ENCODE results near the gene LCOR. TPM values are rescaled to one million over a fixed set of nuclear protein-coding genes. Genes with fewer than 3 reads are reported as not detected.

LCOR gene
- total and polyA plus RNA-seq, 9 of the 15 experiments (the other 6 are each of a cell fraction or from before 2014, with no cell fraction given): 3.6 to 25.2 (median 14.4) TPM

DNA sequence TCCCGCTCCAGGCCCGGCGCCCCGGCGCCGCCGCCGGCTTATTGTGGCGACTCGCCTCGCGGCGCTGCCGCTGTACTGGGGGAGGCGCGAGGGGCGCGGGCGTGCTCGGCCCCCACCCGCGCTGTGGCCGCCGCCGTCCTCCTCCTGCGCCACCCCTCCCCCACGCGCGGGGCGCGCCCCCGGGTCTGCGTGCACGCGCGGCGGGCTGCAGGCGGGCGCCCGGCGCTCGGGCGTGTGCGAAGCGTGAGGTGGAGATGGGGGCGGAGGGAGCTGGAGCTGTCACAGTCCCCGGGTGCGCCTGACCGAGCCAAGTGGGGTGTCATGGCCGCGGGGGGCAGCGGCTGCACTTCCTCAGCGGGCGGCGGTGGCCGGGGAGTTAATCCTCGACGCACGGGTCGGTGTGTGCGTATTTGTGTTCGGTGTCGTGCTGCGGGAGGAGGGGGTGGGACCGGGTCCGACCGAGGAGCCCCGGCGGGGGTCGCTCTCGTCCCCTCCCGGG lies 672 bp downstream of the LCOR start (continued):
- TF ChIP-seq CUX1 (CRISPR knock-in tag; IDR thresholded peaks at IDR 0.05): no peak; the same call in 1 of the 2 replicates
- no peak for TF ChIP-seq TOE1 (IDR thresholded peaks at IDR 0.05; ENCODE audit: borderline replicate concordance)
- TF ChIP-seq TOE1 (CRISPR knock-in tag; IDR thresholded peaks at IDR 0.05; ENCODE audit: borderline replicate concordance, low read depth): no peak
- TF ChIP-seq ZBTB17 (CRISPR knock-in tag; IDR thresholded peaks at IDR 0.05): no peak
- TF ChIP-seq ILF3 (IDR thresholded peaks at IDR 0.05; ENCODE audit: borderline replicate concordance): no peak
- TF ChIP-seq ZC3H11A (IDR thresholded peaks at IDR 0.05; ENCODE audit: low read depth, low read length): no peak
- TF ChIP-seq KLF10 (CRISPR knock-in tag; IDR thresholded peaks at IDR 0.05): no peak
- no peak; the same call in 1 of the 2 replicates for TF ChIP-seq GABPA (tag; conservative IDR thresholded peaks at IDR 0.05; ENCODE audit: low read depth)
- TF ChIP-seq ZNF583 (CRISPR knock-in tag; IDR thresholded peaks at IDR 0.05): no peak
- no peak for TF ChIP-seq ZNF347 (CRISPR knock-in tag; IDR thresholded peaks at IDR 0.05; ENCODE audit: low read depth)
- TF ChIP-seq SMARCB1 (IDR thresholded peaks at IDR 0.05; ENCODE audit: insufficient read length, low read depth): no peak
- no peak for TF ChIP-seq HDGF (IDR thresholded peaks at IDR 0.05)
- TF ChIP-seq, protein P1, sequence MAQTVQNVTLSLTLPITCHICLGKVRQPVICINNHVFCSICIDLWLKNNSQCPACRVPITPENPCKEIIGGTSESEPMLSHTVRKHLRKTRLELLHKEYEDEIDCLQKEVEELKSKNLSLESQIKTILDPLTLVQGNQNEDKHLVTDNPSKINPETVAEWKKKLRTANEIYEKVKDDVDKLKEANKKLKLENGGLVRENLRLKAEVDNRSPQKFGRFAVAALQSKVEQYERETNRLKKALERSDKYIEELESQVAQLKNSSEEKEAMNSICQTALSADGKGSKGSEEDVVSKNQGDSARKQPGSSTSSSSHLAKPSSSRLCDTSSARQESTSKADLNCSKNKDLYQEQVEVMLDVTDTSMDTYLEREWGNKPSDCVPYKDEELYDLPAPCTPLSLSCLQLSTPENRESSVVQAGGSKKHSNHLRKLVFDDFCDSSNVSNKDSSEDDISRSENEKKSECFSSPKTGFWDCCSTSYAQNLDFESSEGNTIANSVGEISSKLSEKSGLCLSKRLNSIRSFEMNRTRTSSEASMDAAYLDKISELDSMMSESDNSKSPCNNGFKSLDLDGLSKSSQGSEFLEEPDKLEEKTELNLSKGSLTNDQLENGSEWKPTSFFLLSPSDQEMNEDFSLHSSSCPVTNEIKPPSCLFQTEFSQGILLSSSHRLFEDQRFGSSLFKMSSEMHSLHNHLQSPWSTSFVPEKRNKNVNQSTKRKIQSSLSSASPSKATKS (CRISPR knock-in tag; IDR thresholded peaks at IDR 0.05): no peak
- TF ChIP-seq RBM15 (IDR thresholded peaks at IDR 0.05; ENCODE audit: insufficient read depth, low read length): no peak
- TF ChIP-seq COPS2 (conservative IDR thresholded peaks at IDR 0.05): no peak
- TF ChIP-seq, protein P2, sequence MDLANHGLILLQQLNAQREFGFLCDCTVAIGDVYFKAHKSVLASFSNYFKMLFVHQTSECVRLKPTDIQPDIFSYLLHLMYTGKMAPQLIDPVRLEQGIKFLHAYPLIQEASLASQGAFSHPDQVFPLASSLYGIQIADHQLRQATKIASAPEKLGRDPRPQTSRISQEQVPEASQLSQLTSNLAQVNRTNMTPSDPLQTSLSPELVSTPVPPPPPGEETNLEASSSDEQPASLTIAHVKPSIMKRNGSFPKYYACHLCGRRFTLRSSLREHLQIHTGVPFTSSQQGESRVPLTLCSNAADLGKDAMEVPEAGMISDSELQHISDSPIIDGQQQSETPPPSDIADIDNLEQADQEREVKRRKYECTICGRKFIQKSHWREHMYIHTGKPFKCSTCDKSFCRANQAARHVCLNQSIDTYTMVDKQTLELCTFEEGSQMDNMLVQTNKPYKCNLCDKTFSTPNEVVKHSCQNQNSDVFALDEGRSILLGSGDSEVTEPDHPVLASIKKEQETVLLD (IDR thresholded peaks at IDR 0.05): no peak
- no peak for TF ChIP-seq POLR2AphosphoS2 (IDR thresholded peaks at IDR 0.05; ENCODE audit: low read length)
- TF ChIP-seq, protein P3, sequence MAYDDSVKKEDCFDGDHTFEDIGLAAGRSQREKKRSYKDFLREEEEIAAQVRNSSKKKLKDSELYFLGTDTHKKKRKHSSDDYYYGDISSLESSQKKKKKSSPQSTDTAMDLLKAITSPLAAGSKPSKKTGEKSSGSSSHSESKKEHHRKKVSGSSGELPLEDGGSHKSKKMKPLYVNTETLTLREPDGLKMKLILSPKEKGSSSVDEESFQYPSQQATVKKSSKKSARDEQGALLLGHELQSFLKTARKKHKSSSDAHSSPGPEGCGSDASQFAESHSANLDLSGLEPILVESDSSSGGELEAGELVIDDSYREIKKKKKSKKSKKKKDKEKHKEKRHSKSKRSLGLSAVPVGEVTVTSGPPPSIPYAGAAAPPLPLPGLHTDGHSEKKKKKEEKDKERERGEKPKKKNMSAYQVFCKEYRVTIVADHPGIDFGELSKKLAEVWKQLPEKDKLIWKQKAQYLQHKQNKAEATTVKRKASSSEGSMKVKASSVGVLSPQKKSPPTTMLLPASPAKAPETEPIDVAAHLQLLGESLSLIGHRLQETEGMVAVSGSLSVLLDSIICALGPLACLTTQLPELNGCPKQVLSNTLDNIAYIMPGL (CRISPR knock-in tag; IDR thresholded peaks at IDR 0.05): no peak
- TF ChIP-seq NR4A1 (CRISPR knock-in tag; IDR thresholded peaks at IDR 0.05): no peak
- peak; percentile 35; the same call in 1 of the 2 replicates for TF ChIP-seq NR4A1 (tag; IDR thresholded peaks at IDR 0.05)
